Lung (tissue), 12 donors: ENCODE data around the gene CFI. TPM values are rescaled to one million over a fixed set of nuclear protein-coding genes. Genes with fewer than 3 reads are reported as not detected.

Experiments
- ATAC-seq: fragments of 200-7000 bp; cut with Tn5 transposase; one replicate; pipeline ENCODE4 v1.9.1; 2020; ENCODE audit warnings: moderate number of reproducible peaks; ENCODE audit not compliant: insufficient read depth, low FRiP score
- DNase-seq, 3 donors: peaks; one replicate each; pipeline ENCODE4 v3.0.0-alpha.2; 2013 to 2017
- H3K27ac ChIP-seq, 2 donors: one replicate each; pipeline ENCODE4 v1.5.1; 2013; ENCODE audit warnings: mild to moderate bottlenecking in 2 of 2, moderate library complexity in 2 of 2, control low read depth in 1 of 2, inconsistent platforms in 1 of 2, low read depth in 1 of 2, low read length in 1 of 2
- H3K27me3 ChIP-seq, 3 donors: one replicate each; pipeline ENCODE4 v1.5.1; 2013; ENCODE audit warnings: low read length in 2 of 3; ENCODE audit not compliant: control insufficient read depth in 3 of 3, insufficient read depth in 3 of 3
- H3K36me3 ChIP-seq, 4 donors: one replicate each; pipeline ENCODE4 v1.5.1; 2013; ENCODE audit warnings: low read length in 4 of 4, mild to moderate bottlenecking in 1 of 4, moderate library complexity in 1 of 4; ENCODE audit not compliant: control insufficient read depth in 4 of 4, insufficient read depth in 4 of 4
- H3K4me1 ChIP-seq, 5 donors: one replicate each; pipeline ENCODE4 v1.5.1; 2013; ENCODE audit warnings: low read length in 5 of 5, mild to moderate bottlenecking in 2 of 5, moderate library complexity in 1 of 5; ENCODE audit not compliant: control insufficient read depth in 5 of 5, insufficient read depth in 5 of 5
- H3K4me3 ChIP-seq: one replicate; pipeline ENCODE4 v1.5.1; 2013; ENCODE audit warnings: mild to moderate bottlenecking, control low read depth, moderate library complexity
- H3K9ac ChIP-seq, 2 donors: one replicate each; pipeline ENCODE4 v1.5.1; 2013; ENCODE audit warnings: low read length in 2 of 2, control low read depth in 1 of 2; ENCODE audit not compliant: insufficient read depth in 1 of 2
- H3K9me3 ChIP-seq, 4 donors: one replicate each; pipeline ENCODE4 v1.5.1; 2013; ENCODE audit warnings: low read length in 3 of 4, mild to moderate bottlenecking in 1 of 4, moderate library complexity in 1 of 4; ENCODE audit not compliant: control insufficient read depth in 4 of 4, insufficient read depth in 3 of 4
- CTCF ChIP-seq: IDR thresholded peaks from 2 replicates; pipeline ENCODE4 v1.5.1; 2012; ENCODE audit warnings: mild to moderate bottlenecking; ENCODE audit errors: control extremely low read depth, extremely low read depth
- WGBS, 2 donors: extraction: QIAGEN DNeasy Blood & Tissue Kit; methylation state at CpG; one replicate each; pipeline ENCODE4 v1.1.7; 2013; 5-methylcytosine and 5-hydroxymethylcytosine counted together
- polyA plus RNA-seq, 2 donors: library from polyadenylated mRNA; stranded (reverse); fragments of 200-250 nt; gene quantifications; one replicate each; pipeline ENCODE4 v1.2.1, GENCODE V29; 2013
- total RNA-seq, 2 donors: library from RNA; depleted of rRNA in 1 of 2; stranded (reverse); fragments of >200 nt in 1 of 2; gene quantifications; one replicate each; pipeline ENCODE4 v1.2.1, GENCODE V29; 2014 to 2021
- donor health status: control.
- donor health status: control.
- donor health status: Bipolar disorder and iron deficiency.
- donor health status: healthy.
- donor health status: DM: yes; HTN: yes; CAD: no.

CFI gene
- total and polyA plus RNA-seq, 4 donors: 38.2 to 150 (median 60.8) TPM

GRCh38 chr4:109708435-109708834 lies 93.4 kb downstream of the CFI start:
- DNase-seq (no peak), ATAC-seq (no peak)
- no peak for TF ChIP-seq CTCF
- Histone ChIP-seq H3K27ac (no peak overlapping the region), H3K27me3 (no peaks in the 10 kb centered on the region), H3K9ac (no peak overlapping the region), H3K4me1 (peaks cover 0 to 14% (median 0%) of the 10 kb centered on the region in 5 donors), H3K4me3 (no peak overlapping the region), H3K36me3 (peaks cover 0 to 16% (median 7%) of the 10 kb centered on the region in 4 donors), H3K9me3 (no peaks in the 10 kb centered on the region)
- WGBS, 2 donors: 61 to 89% methylated on average over 2 of the region's 2 CpGs

GRCh38 chr4:109703664-109704361 lies 98.0 kb downstream of the CFI start:
- 3 to 4% methylated on average over 11 of the region's 11 CpGs for WGBS, 2 donors
- no peaks in the 10 kb centered on the region for H3K27me3 ChIP-seq
- peaks cover 0 to 28% (median 6%) of the 10 kb centered on the region in 5 donors for H3K4me1 ChIP-seq
- no peaks in the 10 kb centered on the region for H3K9me3 ChIP-seq
- H3K4me3 ChIP-seq: peak overlapping the region; percentile 69
- ATAC-seq (no peak), DNase-seq (peak; percentile 46 to 88 (median 86))
- no peak for TF ChIP-seq CTCF
- H3K9ac ChIP-seq: peak overlapping the region; percentile 81 to 91
- H3K27ac ChIP-seq: peak overlapping the region; percentile 51 to 93
- peaks cover 0 to 4% (median 3%) of the 10 kb centered on the region in 4 donors for H3K36me3 ChIP-seq

DNA sequence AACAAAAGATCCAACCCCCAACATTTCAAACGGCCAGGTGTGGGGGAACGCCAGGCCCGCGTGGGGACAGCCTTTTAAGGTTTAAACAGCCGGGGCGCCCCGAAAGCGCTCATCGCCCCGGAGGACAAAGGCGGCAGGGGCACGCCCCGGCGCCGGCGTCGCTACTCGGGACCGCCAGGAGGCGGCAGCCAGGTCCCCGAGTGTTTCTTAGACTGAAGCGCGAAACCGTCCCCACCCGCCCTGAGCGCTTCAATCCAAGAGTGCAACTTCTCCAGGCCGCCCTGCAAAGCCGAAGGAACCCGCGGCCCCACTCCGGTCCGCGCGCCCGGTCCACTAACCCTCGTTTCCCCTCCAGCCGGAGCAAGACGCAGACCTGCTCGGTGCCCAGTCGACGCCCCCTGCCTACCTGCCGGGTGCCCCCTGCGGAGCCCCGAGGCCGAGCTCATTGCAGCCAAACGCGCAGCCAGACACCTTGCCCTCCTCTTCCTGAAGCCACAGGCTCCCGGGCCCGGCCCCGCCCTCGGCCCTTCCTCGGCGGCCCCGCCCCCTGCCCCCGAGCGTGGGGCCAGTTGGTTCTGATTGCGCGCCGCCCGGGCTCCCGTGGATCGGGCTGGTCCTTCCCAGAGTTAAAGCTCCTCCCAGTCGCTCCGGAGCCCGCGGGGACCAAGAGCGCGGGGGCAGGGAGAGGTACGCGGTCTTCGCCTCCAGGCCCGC lies 98.7 kb downstream of the CFI start, which contains the start of gene CASP6:
Gene CASP6, minus strand, starts transcription at position 496 of the 714 bp plus-strand sequence. Its CDS starts 50 bp downstream, at position 446.
- TF ChIP-seq CTCF: no peak
- WGBS, 2 donors: 0 to 1% methylated on average over 56 to 72 of the region's 72 CpGs

More for the DNA sequence above, 98.7 kb downstream of the CFI start, which contains the start of gene CASP6:
- Histone ChIP-seq H3K9me3 (no peaks in the 10 kb centered on the region), H3K27ac (peak within 1 kb of the TSS; percentile 51 to 93), H3K4me3 (peak within 1 kb of the TSS; percentile 80), H3K36me3 (peaks cover 0 to 3% (median under 1%) of the 10 kb centered on the region in 4 donors), H3K9ac (peak within 1 kb of the TSS; percentile 81 to 92), H3K4me1 (peaks cover 0 to 32% (median 6%) of the 10 kb centered on the region in 5 donors), H3K27me3 (no peaks in the 10 kb centered on the region)
- DNase-seq (peak; percentile 88 to 92 (median 89)), ATAC-seq (peak; percentile 93)
